Panc1 (cell line): Measurements from ENCODE around the gene MEF2D. TPM values are rescaled to one million over a fixed set of nuclear protein-coding genes. Genes with fewer than 3 reads are reported as not detected.

Experiments
- ATAC-seq: fragments of 200-7000 bp; cut with Tn5 transposase; 2 replicates; pipeline ENCODE4 v1.9.1; 2020; ENCODE audit warnings: mild to moderate bottlenecking, moderate library complexity
- Bru-seq: library from RNA; stranded (reverse); fragments of 400-500 nt; gene quantifications from one replicate; lab custom pipeline; 2021; lab: Mats Ljungman, UMichigan
- BruChase-seq, 2 experiments: library from RNA; stranded (reverse); fragments of 400-500 nt; gene quantifications; one replicate each; lab custom pipeline; 2021; lab: Mats Ljungman, UMichigan
- BruUV-seq: library from RNA; stranded (reverse); fragments of 400-500 nt; replicated peaks from 2 replicates; lab custom pipeline; 2021; lab: Mats Ljungman, UMichigan
- CTCF ChIA-PET: fragments of 300-600 bp; sonication (Branson Sonifier 250); formaldehyde crosslinking; loops from one replicate; lab custom pipeline; 2022; ENCODE audit warnings: antibody characterized with exemption; lab: Charles Lee
- POLR2A ChIA-PET: fragments of 300-600 bp; sonication (Branson Sonifier 250); formaldehyde crosslinking; loops from one replicate; lab custom pipeline; 2022; ENCODE audit warnings: antibody characterized with exemption; lab: Charles Lee
- DNase-seq: peaks from one replicate; pipeline ENCODE4 v3.0.0-alpha.2; 2010; ENCODE audit warnings: low read depth, low spot score
- H3K27ac ChIP-seq: 2 replicates; pipeline ENCODE4 v1.5.1; 2011; ENCODE audit warnings: mild to moderate bottlenecking, low read length, inconsistent platforms
- H3K27me3 ChIP-seq: fragments of 200-500 bp; sonication (Bioruptor generic); 2 replicates; pipeline ENCODE4 v1.6.0; 2014; ENCODE audit warnings: low read length, inconsistent platforms; ENCODE audit not compliant: control insufficient read depth, insufficient read depth
- H3K36me3 ChIP-seq: fragments of 200-500 bp; sonication (Bioruptor generic); 2 replicates; pipeline ENCODE4 v1.5.1; 2014; ENCODE audit warnings: inconsistent platforms, mild to moderate bottlenecking, low read length, moderate library complexity; ENCODE audit not compliant: control insufficient read depth, insufficient read depth
- H3K4me1 ChIP-seq: 2 replicates; pipeline ENCODE4 v1.5.1; 2011; ENCODE audit warnings: inconsistent platforms, mild to moderate bottlenecking, low read length, moderate library complexity; ENCODE audit not compliant: control insufficient read depth, insufficient read depth
- H3K4me3 ChIP-seq, 2 experiments: 2 replicates each; pipeline ENCODE4 v1.5.1; 2011 to 2012; ENCODE audit warnings: low read depth in 2 of 2, low read length in 2 of 2, mild to moderate bottlenecking in 2 of 2, inconsistent platforms in 1 of 2, moderate library complexity in 1 of 2
- H3K9me3 ChIP-seq: fragments of 200-500 bp; sonication (Bioruptor generic); 2 replicates; pipeline ENCODE4 v1.5.1; 2014; ENCODE audit warnings: low read depth, mild to moderate bottlenecking, inconsistent platforms, low read length, moderate library complexity; ENCODE audit not compliant: control insufficient read depth, insufficient read depth
- CTCF ChIP-seq: fragments of 450-650 bp; IDR thresholded peaks from 2 replicates; pipeline ENCODE4 v1.5.1; 2017; ENCODE audit warnings: mild to moderate bottlenecking
- POLR2AphosphoS5 ChIP-seq: IDR thresholded peaks from 2 replicates; pipeline ENCODE4 v1.6.1; 2012; ENCODE audit warnings: mild to moderate bottlenecking, low read depth, low read length, moderate library complexity
- REST ChIP-seq, 2 experiments: IDR thresholded peaks; 2 replicates each; pipeline ENCODE4 v1.6.1; 2011 to 2012; ENCODE audit warnings: low read depth in 2 of 2, control low read depth in 1 of 2, low read length in 1 of 2, mild to moderate bottlenecking in 1 of 2, moderate library complexity in 1 of 2; ENCODE audit not compliant: insufficient read depth in 1 of 2
- SIN3A ChIP-seq: IDR thresholded peaks from 2 replicates; pipeline ENCODE4 v1.6.1; 2012; ENCODE audit warnings: low read depth, mild to moderate bottlenecking, low read length, moderate library complexity, borderline replicate concordance; ENCODE audit not compliant: insufficient read depth
- TCF7L2 ChIP-seq: IDR thresholded peaks from 2 replicates; pipeline ENCODE4 v1.6.1; 2011; ENCODE audit warnings: mild to moderate bottlenecking, low read depth, low read length, inconsistent platforms
- in situ Hi-C: cut with HindIII; loops from 2 replicates; pipeline ENCODE4 v1.10.0; 2016; ENCODE audit warnings: low sequenced_read_pairs, low pct_unique_long_range_greater_than_20kb
- intact Hi-C: fragments of 100-400 bp; cut with micrococcal nuclease; formaldehyde crosslinking; loops from one replicate; pipeline ENCODE4 v1.10.0; 2022; ENCODE audit not compliant: unreplicated experiment
- long read RNA-seq: library from polyadenylated mRNA; unstranded; transcript quantifications from one replicate; pipeline ENCODE4 v2.0.0, GENCODE V29; 2021; ENCODE audit not compliant: unreplicated experiment
- polyA plus RNA-seq: library from polyadenylated mRNA; unstranded; fragments of >200 nt; gene quantifications from one replicate; pipeline ENCODE4 v1.2.1, GENCODE V29; 2012; ENCODE audit warnings: missing spikeins; ENCODE audit not compliant: insufficient read length
- total RNA-seq: library from RNA; stranded (reverse); gene quantifications from one replicate; pipeline ENCODE4 v1.2.1, GENCODE V29; 2021; ENCODE audit not compliant: unreplicated experiment

MEF2D gene
- 30.9 TPM for total RNA-seq
- polyA plus RNA-seq, result 35.0 TPM
- Bru-seq, nascent RNA, result percentile 75 among the genes with signal in this experiment
- BruChase-seq, experiment 1, labeled RNA remaining after a 2-hour chase, result percentile 77 among the genes with signal in this experiment
- percentile 73 among the genes with signal in this experiment for BruChase-seq, experiment 2, labeled RNA remaining after a 6-hour chase
- long read RNA-seq, partial matches to known transcripts, result 9 of 29 reads
- long read RNA-seq, other reads (novel, unspliced or antisense), result 20 of 29 reads

GRCh38 chr1:156500543-156500792 lies at the start of gene MEF2D:
TSS of gene MEF2D (minus strand) at chr1:156500775. CDS start at chr1:156483292, 17,483 bp downstream.
- TF ChIP-seq TCF7L2 (no peak), CTCF (no peak), REST (IDR thresholded peaks at IDR 0.05; ENCODE audit: insufficient read depth in 1 of 2, low read depth in 2 of 2, low read length in 1 of 2) (no peak)
- CTCF ChIA-PET, result interaction anchor here (0.6 to 1.6 kb wide), 4 partner anchors 10 to 43 kb away, joined by 3 to 25 read pairs (median 4); no protein-coding TSS in a partner anchor
- in situ Hi-C loops, result no loop called here
- BruUV-seq, result TSS peak; percentile 96
- H3K9me3 ChIP-seq, result no peaks in the 10 kb centered on the region
- ATAC-seq (no peak), DNase-seq (no peak)
- H3K4me3 ChIP-seq, result peak within 1 kb of the TSS; percentile 69 to 98
- peak within 1 kb of the TSS; percentile 92 for H3K27ac ChIP-seq
- H3K4me1 ChIP-seq, result peaks cover 66% of the 10 kb centered on the region
- no peaks in the 10 kb centered on the region for H3K27me3 ChIP-seq
- H3K36me3 ChIP-seq, result peaks cover 8% of the 10 kb centered on the region; the same call in 1 of the 2 replicates
- intact Hi-C loops, result no loop called here
- POLR2A ChIA-PET, result interaction anchor here (0.5 to 0.6 kb wide), 2 partner anchors 52 to 134 kb away, joined by 4 to 6 read pairs; no protein-coding TSS in a partner anchor

- ChIA-PET CTCF (interaction anchor here (0.9 kb wide), 1 partner anchor 60 kb away, joined by 4 read pairs; no protein-coding TSS in a partner anchor), POLR2A (no interaction called here)
- intact Hi-C loops (no loop called here), in situ Hi-C loops (no loop called here)
- Histone ChIP-seq H3K36me3 (no peaks in the 10 kb centered on the region; the same call in 1 of the 2 replicates), H3K4me3 (no peak overlapping the region), H3K27me3 (no peaks in the 10 kb centered on the region), H3K9me3 (no peaks in the 10 kb centered on the region), H3K27ac (no peak overlapping the region), H3K4me1 (no peaks in the 10 kb centered on the region)
- no peak for ATAC-seq
- TF ChIP-seq REST (IDR thresholded peaks at IDR 0.05; ENCODE audit: insufficient read depth in 1 of 2, low read depth in 2 of 2, low read length in 1 of 2) (no peak), TCF7L2 (no peak), POLR2AphosphoS5 (no peak), CTCF (no peak), SIN3A (no peak)
- no peak for DNase-seq
- BruUV-seq, result no TSS peak
Measured at GRCh38 chr1:156550346-156550745, 49.8 kb upstream of the MEF2D start.
